Measurements from ENCODE around the gene MYZAP. TPM values are rescaled to one million over a fixed set of nuclear protein-coding genes. Genes with fewer than 3 reads are reported as not detected.

The MYZAP gene
- total and polyA plus RNA-seq, 2 experiments from 2014 or later, result 1.0 to 1.5 TPM

- TF ChIP-seq REST (IDR thresholded peaks at IDR 0.05; ENCODE audit: unreplicated experiment) (no peak), EZH2 (IDR thresholded peaks at IDR 0.05; ENCODE audit: low read depth, unreplicated experiment) (no peak), EZH2phosphoT487 (IDR thresholded peaks at IDR 0.05; ENCODE audit: unreplicated experiment) (no peak)
Measured at GRCh38 chr15:57649138-57649537, 57.4 kb downstream of the MYZAP start (continued).

DNA sequence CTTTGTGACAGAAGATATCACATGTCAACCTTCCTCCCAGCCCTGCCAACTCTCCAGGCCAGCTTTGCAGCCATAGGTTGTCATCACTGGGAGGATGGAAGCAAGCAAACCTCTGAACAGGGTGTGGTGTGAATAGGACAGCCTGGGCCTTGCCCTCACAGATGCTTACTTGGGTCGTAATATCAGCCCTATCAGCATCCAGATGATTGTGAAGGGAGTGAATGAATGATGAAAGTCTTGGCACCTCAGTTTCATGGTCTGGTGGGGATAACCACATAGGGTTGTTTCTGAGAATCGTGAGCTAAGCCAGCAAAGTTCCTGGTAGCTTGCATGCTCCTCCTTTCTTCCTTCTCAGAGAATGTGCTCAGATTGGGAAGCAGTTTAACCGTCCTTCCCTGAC lies 59.7 kb downstream of the MYZAP start:
- Histone ChIP-seq H3K4me3 (no peak overlapping the region), H3K9me2 (ENCODE audit: insufficient read depth) (no peaks in the 10 kb centered on the region), H3K27ac (ENCODE audit: low read depth) (no peak overlapping the region), H3K79me2 (replicated peaks; ENCODE audit: insufficient read depth) (no peaks in the 10 kb centered on the region), H3K36me3 (ENCODE audit: insufficient read depth) (no peaks in the 10 kb centered on the region), H3F3A (replicated peaks; ENCODE audit: low read depth) (no peaks in the 10 kb centered on the region), H3K4me2 (no peak overlapping the region), H3K27me3 (ENCODE audit: insufficient read depth) (no peaks in the 10 kb centered on the region), H3K4me1 (ENCODE audit: insufficient read depth) (no peaks in the 10 kb centered on the region), H4K20me1 (replicated peaks; ENCODE audit: insufficient read depth) (no peaks in the 10 kb centered on the region), H2AFZ (no peak overlapping the region)
- no peaks in the 10 kb centered on the region for H3K9me3 Mint-ChIP-seq
- no peaks in the 10 kb centered on the region for H3K27me3 Mint-ChIP-seq (ENCODE audit: insufficient read depth, low read depth, poor library complexity)
- no peaks in the 10 kb centered on the region for H3K4me1 Mint-ChIP-seq
- DNase-seq (ENCODE audit: low spot score) (no peak), ATAC-seq (no peak)
- H3K4me3 Mint-ChIP-seq, result no peak overlapping the region
- no peaks in the 10 kb centered on the region for H3K36me3 Mint-ChIP-seq (ENCODE audit: low read depth)
- H3K27ac Mint-ChIP-seq, result no peak overlapping the region
- TF ChIP-seq NANOG (IDR thresholded peaks at IDR 0.05; ENCODE audit: borderline replicate concordance) (no peak), REST (IDR thresholded peaks at IDR 0.05; ENCODE audit: unreplicated experiment) (no peak), EZH2phosphoT487 (IDR thresholded peaks at IDR 0.05; ENCODE audit: unreplicated experiment) (no peak), EZH2 (IDR thresholded peaks at IDR 0.05; ENCODE audit: low read depth, unreplicated experiment) (no peak), CREB1 (CRISPR knock-in tag; IDR thresholded peaks at IDR 0.05; ENCODE audit: low read depth) (no peak), ZNF114 (CRISPR knock-in tag; IDR thresholded peaks at IDR 0.05) (no peak), JUNB (IDR thresholded peaks at IDR 0.05; ENCODE audit: unreplicated experiment) (no peak)
- TF ChIP-seq, protein P1, sequence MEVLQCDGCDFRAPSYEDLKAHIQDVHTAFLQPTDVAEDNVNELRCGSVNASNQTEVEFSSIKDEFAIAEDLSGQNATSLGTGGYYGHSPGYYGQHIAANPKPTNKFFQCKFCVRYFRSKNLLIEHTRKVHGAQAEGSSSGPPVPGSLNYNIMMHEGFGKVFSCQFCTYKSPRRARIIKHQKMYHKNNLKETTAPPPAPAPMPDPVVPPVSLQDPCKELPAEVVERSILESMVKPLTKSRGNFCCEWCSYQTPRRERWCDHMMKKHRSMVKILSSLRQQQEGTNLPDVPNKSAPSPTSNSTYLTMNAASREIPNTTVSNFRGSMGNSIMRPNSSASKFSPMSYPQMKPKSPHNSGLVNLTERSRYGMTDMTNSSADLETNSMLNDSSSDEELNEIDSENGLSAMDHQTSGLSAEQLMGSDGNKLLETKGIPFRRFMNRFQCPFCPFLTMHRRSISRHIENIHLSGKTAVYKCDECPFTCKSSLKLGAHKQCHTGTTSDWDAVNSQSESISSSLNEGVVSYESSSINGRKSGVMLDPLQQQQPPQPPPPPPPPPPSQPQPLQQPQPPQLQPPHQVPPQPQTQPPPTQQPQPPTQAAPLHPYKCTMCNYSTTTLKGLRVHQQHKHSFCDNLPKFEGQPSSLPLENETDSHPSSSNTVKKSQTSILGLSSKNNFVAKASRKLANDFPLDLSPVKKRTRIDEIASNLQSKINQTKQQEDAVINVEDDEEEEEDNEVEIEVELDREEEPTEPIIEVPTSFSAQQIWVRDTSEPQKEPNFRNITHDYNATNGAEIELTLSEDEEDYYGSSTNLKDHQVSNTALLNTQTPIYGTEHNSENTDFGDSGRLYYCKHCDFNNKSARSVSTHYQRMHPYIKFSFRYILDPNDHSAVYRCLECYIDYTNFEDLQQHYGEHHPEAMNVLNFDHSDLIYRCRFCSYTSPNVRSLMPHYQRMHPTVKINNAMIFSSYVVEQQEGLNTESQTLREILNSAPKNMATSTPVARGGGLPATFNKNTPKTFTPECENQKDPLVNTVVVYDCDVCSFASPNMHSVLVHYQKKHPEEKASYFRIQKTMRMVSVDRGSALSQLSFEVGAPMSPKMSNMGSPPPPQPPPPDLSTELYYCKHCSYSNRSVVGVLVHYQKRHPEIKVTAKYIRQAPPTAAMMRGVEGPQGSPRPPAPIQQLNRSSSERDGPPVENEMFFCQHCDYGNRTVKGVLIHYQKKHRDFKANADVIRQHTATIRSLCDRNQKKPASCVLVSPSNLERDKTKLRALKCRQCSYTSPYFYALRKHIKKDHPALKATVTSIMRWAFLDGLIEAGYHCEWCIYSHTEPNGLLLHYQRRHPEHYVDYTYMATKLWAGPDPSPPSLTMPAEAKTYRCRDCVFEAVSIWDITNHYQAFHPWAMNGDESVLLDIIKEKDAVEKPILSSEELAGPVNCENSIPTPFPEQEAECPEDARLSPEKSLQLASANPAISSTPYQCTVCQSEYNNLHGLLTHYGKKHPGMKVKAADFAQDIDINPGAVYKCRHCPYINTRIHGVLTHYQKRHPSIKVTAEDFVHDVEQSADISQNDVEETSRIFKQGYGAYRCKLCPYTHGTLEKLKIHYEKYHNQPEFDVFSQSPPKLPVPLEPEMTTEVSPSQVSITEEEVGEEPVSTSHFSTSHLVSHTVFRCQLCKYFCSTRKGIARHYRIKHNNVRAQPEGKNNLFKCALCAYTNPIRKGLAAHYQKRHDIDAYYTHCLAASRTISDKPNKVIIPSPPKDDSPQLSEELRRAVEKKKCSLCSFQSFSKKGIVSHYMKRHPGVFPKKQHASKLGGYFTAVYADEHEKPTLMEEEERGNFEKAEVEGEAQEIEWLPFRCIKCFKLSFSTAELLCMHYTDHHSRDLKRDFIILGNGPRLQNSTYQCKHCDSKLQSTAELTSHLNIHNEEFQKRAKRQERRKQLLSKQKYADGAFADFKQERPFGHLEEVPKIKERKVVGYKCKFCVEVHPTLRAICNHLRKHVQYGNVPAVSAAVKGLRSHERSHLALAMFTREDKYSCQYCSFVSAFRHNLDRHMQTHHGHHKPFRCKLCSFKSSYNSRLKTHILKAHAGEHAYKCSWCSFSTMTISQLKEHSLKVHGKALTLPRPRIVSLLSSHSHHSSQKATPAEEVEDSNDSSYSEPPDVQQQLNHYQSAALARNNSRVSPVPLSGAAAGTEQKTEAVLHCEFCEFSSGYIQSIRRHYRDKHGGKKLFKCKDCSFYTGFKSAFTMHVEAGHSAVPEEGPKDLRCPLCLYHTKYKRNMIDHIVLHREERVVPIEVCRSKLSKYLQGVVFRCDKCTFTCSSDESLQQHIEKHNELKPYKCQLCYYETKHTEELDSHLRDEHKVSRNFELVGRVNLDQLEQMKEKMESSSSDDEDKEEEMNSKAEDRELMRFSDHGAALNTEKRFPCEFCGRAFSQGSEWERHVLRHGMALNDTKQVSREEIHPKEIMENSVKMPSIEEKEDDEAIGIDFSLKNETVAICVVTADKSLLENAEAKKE (CRISPR knock-in tag; IDR thresholded peaks at IDR 0.05), result no peak
- TF ChIP-seq, protein P2, sequence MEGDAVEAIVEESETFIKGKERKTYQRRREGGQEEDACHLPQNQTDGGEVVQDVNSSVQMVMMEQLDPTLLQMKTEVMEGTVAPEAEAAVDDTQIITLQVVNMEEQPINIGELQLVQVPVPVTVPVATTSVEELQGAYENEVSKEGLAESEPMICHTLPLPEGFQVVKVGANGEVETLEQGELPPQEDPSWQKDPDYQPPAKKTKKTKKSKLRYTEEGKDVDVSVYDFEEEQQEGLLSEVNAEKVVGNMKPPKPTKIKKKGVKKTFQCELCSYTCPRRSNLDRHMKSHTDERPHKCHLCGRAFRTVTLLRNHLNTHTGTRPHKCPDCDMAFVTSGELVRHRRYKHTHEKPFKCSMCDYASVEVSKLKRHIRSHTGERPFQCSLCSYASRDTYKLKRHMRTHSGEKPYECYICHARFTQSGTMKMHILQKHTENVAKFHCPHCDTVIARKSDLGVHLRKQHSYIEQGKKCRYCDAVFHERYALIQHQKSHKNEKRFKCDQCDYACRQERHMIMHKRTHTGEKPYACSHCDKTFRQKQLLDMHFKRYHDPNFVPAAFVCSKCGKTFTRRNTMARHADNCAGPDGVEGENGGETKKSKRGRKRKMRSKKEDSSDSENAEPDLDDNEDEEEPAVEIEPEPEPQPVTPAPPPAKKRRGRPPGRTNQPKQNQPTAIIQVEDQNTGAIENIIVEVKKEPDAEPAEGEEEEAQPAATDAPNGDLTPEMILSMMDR (conservative IDR thresholded peaks at IDR 0.05; ENCODE audit: low read depth in 2 of 2), result no peak
